HG03558 (cell line): ENCODE measurements around the gene HUWE1.
"Not testable (repeated sequence)": the region's sequence is repeated elsewhere in the genome, so short reads cannot be mapped to it uniquely, and the experiment has no call there.

Experiments
- ATAC-seq: cut with Tn5 transposase; IDR thresholded peaks from one replicate; pipeline ENCODE4 v1.9.1; 2021; ENCODE audit warnings: moderate number of reproducible peaks; ENCODE audit not compliant: unreplicated experiment; ENCODE audit errors: extremely low read depth

Gene HUWE1

DNA sequence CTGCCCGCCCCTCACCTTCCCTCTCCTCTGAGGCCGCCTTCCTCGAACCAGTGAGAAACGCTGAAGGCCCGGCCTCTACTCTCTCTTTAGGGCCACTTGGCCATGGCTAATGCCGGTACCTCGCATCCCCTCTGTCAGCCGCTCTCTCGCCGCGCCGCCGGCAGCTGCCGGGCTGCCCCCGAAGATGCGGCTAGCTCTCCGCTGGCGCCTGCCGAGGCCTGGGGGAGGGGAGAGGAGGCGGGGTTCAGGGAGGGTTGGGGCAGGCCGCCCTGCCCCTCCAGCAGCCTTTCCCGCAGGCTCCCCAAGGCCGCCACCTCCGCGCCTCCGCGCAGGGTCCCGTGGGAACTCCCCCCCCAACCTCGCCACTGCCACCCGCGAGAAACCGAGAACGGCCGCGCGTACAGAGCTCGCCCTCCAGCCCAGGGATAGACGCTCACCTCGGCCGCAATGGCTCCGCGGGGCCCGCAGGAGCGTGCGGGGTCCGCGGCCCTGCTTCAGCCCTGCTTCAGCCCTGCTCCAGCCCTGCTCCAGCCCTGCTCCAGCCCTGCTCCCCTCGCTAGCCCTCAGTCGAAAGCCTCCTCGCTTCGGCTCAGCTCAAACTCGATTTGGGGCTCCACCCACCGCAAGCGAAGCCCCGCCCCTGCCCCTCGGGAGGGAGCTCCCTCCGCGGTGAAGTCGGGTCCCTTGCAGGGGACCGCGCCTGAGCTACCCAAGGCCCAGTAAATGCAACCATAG is at the start of gene HUWE1:
TSS of gene HUWE1 (minus strand) at position 569 of the 735 bp plus-strand sequence. CDS start 32,612 bp downstream, outside the sequence.
- no peak for ATAC-seq

- no peak for ATAC-seq
Measured at GRCh38 chrX:53732797-53733196, 46.3 kb upstream of the HUWE1 start.

GRCh38 chrX:53729751-53730150 is 43.2 kb upstream of the HUWE1 start:
- no peak for ATAC-seq

DNA sequence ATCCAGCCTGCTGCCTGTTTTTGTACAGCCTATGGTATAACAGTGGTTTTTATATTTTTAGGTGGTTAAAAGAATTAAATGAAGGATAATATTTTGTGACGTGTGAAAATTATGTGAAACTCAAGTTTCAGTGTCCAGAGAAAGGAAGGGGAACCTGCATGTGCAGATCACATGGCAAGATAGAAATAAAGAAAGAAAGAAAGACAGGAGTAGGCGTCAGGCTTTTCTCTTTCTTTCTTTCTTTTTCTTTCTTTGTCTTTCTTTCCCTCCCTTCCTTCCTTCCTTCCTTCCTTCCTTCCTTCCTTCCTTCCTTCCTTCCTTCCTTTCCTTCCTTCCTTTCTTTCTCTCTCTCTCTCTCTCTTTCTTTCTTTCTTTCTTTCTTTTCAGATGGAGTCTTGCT is 42.0 kb upstream of the HUWE1 start:
- no peak for ATAC-seq

DNA sequence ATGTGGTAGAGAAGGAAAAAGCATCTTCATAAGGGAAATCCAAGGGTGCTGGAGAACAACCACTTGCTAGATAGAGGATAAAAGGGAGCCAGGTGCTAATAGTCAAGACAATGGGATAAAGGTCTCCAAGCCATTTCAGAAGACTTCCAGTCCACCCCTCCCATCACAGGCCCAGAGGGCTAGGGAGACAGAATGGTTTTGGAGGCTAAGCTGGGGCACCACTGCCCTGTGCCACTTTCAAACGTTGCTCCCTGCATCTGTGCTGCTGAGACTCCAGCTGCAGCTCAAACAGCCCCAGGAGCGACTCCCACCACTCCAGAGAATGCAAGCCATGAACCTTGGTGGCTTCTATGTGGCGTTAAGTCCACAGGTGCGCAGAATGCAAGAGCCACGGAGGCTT is 38.4 kb upstream of the HUWE1 start:
- ATAC-seq: no peak

DNA sequence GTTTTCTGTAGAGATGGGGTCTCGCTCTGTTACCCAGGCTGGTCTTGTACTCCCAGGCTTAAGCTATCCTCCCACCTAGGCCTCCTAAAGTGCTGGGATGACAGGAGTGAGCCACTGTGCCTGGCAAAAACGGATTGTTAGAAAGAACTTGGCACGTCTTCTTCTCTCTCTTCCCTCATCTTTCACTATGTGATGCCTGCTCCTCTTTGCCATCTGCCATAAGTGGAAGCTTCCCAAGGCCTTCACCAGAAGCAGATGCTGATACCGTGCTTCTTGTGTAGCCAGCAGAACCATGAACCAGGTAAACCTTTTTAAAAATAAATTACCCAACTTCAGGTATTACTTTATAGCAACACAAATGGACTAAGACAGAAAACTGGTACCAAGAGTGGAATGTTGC is 36.9 kb upstream of the HUWE1 start:
- ATAC-seq: no peak

DNA sequence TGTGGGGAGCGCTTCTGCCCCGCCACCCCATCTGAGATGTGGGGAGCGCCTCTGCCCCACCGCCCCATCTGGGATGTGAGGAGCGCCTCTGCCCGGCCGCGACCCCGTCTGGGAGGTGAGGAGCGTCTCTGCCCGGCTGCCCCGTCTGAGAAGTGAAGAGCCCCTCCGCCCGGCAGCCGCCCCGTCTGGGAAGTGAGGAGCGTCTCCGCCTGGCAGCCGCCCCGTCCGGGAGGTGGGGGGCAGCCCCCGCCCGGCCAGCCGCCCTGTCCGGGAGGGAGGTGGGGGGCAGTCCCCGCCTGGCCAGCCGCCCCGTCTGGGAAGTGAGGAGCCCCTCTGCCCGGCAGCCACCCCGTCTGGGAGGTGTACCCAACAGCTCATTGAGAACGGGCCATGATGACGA is 35.1 kb upstream of the HUWE1 start:
- not testable (repeated sequence) for ATAC-seq

GRCh38 chrX:53719666-53720065 is 33.1 kb upstream of the HUWE1 start:
- not testable (repeated sequence) for ATAC-seq

DNA sequence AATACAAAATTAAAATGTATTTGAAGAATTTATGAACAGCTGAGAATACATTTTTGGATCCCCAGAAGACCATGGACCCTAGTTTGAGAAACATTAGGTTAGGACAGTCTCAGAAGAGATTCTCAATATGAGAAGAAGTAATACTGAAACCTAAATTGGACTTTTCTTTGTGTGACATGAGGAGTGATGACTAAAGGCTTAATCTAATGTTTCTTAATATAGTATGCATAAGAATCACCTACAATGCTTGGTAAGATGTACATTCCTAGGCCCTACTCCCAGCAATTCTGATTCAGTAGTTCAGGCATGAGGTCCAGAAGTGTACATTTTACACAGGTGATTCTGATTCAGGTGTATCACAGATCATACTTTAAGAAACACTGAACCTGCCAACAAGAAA is 31.6 kb upstream of the HUWE1 start:
- no peak for ATAC-seq

- ATAC-seq: no peak
Measured at GRCh38 chrX:53717205-53717604, 30.7 kb upstream of the HUWE1 start.

- ATAC-seq: no peak
Measured at GRCh38 chrX:53716328-53717088, 30.0 kb upstream of the HUWE1 start.

- ATAC-seq: no peak
Measured at GRCh38 chrX:53715346-53715924, 28.9 kb upstream of the HUWE1 start.

DNA sequence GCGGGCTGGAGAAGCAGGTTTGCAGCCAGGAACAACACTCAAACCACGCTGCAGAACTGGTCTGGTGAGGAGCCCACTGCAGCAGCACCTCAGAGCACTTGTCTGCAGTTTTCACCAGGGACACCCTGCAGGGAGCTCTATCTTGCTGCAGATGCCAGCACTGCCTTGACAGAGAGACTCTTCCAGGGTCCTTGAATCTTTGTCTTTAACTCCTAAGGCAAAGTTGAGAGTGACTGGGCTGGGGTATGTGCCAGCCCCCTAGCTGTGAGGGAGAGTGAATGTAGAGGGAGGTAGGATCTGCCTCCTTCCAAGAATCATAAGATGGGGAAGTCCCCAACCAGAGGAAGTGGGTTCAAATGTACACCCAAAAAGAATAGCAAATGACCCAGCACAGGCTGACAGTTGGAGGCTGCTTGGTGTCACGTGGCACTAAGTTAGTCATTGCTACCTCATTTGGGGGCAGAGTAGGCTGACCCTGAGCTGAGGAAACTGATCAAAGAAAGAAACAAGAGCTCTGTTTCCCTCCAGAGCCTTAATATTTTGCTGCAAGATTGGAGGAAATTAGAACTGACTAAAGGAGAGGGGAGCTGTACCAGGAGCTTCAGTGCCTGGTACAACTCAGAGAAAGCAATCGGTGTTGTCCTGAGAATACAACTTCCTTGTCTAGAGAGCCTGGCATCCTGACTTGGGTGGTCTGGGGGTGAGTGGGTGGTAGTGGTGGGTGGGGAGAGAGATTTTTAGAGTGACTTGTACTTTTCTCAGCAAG is 28.2 kb upstream of the HUWE1 start:
- peak; percentile 61 for ATAC-seq

GRCh38 chrX:53713987-53714579 is 27.6 kb upstream of the HUWE1 start:
- no peak for ATAC-seq

GRCh38 chrX:53711436-53711835 is 24.9 kb upstream of the HUWE1 start:
- no peak for ATAC-seq

DNA sequence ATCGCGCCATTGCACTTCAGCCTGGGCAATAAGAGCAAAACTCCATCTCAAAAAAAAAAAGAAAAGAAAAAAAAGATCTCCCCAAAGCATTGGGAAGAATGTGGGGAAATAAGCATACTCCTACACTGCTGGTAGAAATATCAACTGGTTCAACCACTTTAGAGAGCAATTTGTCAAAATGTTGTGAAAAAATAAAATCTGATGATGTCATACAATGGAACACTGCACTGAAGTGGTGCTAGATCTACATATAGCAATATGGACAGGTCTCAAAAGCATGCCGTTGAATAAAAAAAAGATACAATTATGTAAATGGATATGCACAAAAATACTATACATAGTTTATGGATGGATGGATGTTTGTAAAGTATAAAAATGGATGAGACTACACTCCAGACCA is 18.3 kb upstream of the HUWE1 start:
- no peak for ATAC-seq

GRCh38 chrX:53704294-53704693 is 17.8 kb upstream of the HUWE1 start:
- ATAC-seq: no peak

- no peak for ATAC-seq
Measured at GRCh38 chrX:53695946-53696549, 9.5 kb upstream of the HUWE1 start.

DNA sequence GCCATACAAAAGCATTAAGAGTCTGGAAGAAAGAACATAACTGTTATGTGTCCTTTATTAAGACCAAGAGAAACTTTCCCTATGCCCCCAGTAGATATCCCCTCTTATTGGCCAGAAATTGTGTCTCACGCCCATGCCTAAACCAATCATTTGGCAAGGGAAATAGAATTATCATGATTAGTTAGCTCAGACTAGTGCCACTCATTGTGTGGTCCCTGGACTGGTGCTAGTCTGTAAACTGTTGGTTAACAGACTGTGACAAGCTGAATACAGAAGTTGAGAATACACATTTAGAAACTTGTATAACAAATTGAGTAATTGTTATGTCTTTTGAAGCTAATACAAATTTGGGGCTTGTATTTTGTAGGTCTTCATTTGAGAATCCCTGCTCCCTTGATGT is 8.1 kb upstream of the HUWE1 start:
- no peak for ATAC-seq

GRCh38 chrX:53688300-53688699 is 1.8 kb upstream of the HUWE1 start:
- ATAC-seq: no peak
